ENCODE data around the gene C4orf33. TPM values are rescaled to one million over a fixed set of nuclear protein-coding genes. Genes with fewer than 3 reads are reported as not detected.
"Not testable (repeated sequence)": the region's sequence is repeated elsewhere in the genome, so short reads cannot be mapped to it uniquely, and the experiment has no call there.

Gene C4orf33, protein sequence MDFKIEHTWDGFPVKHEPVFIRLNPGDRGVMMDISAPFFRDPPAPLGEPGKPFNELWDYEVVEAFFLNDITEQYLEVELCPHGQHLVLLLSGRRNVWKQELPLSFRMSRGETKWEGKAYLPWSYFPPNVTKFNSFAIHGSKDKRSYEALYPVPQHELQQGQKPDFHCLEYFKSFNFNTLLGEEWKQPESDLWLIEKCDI
- polyA plus RNA-seq (ENCODE audit: insufficient read length), result 5.8 TPM

DNA sequence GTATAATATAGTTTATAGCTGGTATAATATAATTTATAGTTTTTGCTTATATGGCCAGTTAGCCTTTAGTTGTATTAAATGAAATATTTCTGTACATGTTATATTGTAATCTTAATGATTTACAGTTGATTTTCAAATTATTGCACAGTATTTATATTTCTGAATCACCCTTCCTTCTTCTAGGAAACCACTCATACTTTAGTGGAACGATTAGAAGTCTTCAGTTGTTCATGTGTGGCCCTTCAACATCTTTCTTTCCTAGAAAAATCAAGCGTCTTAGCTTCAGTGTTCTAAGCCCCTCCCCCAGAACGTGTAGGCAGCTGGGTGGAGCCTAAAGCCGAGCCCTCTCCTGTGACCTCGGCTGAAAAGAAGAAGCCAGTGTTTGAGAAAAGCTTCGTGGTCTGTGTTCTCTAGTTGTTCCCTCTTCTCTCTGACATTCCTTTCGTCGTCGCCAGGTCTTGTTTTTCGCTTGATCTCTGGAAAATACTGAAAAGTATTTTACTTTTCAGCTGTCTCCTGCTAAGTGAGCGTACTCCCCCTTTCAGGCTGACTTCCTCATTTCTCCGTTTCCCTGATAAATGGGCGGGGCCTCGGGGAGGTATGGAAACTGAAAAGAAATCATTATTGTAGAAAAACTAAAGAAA is at the start of gene C4orf33:
Gene C4orf33, plus strand, starts transcription at position 342 of the 644 bp plus-strand sequence. CDS start 6,459 bp downstream, outside the sequence.
- peak; percentile 80 for DNase-seq

DNA sequence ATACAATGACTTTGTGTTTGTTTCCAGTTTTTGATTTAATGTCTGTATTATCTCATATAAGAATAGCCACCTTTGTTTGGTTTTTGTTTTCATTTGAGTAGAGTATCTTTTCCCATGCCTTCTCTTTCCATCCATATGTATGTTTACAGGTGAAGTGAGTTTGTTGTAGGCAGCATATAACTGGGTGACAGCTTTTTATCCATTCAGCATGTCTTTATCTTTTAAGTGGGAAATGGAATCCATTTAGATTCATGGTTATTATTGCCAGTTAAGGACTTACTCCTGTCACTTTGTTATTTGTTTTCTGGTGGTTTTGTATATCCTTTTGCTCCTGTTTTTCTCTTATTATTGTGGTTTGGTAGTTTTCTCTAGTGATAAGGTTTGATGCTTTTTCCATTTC is 36.9 kb upstream of the C4orf33 start:
- DNase-seq, result no peak

DNA sequence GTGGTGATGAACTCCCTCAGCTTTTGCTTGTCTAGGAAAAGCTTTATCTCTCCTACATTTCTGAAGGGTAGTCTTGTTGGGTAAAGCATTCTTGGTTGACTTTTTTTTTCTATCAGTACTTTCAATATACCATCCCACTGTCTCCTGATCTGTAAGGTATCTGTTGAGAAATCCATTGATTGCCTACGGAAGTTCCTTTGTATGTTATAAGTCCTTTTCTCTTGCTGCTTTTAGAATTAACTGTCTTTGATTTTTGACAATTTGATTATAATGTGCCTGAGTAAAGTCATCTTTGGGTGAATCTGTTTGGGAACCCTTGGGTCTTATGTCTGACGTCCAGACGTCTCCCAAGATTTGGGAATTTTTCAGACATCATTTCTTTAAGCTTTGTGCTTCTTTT is 33.4 kb upstream of the C4orf33 start:
- DNase-seq, result no peak

DNA sequence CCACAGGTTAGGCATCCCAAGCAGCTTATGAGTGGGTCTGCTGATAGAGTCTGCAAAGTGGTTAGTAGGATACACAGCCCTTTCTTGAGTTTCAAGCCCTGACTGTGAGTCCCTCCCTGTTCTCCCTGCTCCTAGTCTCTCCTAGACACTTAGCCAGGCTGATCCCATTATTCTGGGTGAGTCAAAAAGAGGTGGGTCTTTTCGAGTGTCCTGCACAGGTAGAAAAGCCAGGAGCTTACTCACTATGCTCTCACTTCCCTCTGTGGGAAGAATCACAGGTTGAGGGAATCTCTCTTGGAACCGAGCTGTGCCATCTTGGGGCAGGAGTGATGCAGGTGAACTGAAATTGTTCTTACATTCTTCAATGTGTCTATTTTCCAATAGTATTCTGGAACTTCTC is 32.3 kb upstream of the C4orf33 start:
- no peak for DNase-seq

DNA sequence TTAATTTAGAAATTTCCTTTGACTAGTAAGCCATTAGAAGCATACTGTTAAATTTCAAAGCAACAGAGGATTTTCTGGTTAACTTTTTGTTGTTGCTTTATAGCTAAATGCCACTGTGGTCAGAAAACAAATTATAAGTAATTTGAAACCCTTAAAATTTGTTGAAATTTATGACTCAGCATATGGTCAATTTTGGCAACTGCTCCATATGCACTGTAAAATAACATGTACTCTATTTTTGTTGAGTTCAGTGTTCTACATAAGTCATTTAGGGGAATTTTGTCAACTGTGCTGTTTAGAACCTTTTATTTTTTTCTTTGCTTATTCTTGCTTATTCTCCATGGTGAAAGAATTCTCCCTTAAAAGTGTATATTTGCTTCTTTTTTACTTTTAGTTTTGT is 31.2 kb upstream of the C4orf33 start:
- DNase-seq, result no peak

DNA sequence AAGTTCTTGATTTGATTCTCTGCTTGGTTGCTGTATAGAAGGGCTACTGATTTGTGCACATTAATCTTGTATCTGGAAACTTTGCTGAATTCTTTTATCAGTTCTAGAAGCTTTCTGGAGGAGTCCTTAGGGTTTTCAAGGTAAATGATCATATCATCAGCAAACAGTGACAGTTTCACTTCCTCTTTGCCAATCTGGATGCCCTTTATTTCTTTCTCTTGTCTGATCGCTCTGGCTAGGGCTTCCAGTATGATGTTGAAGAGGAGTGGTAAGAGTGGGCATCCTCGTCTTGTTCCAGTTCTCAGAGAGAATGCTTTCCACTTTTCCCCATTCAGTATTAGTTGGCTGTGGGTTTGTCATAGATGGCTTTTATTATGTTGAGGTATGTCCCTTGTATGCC is 26.4 kb upstream of the C4orf33 start:
- DNase-seq, result not testable (repeated sequence)

DNA sequence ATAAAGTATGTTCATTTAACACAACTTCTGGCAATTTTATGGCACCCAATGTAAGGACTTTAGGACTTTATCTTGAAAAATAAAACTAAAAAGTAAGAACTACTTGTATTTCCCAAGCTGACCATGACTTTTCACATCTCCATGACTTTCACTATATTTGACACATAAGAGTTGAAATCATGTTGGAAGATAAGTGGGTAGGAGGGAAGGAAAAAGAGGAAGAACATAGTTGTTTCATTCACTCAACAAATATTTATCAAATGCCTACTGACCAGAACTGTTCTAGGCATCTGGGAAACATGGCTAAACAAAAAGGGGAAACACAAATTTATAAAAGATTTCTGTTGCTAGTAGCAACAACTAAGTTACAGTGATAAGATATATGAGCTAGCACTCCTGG is 18.6 kb upstream of the C4orf33 start:
- no peak for DNase-seq

DNA sequence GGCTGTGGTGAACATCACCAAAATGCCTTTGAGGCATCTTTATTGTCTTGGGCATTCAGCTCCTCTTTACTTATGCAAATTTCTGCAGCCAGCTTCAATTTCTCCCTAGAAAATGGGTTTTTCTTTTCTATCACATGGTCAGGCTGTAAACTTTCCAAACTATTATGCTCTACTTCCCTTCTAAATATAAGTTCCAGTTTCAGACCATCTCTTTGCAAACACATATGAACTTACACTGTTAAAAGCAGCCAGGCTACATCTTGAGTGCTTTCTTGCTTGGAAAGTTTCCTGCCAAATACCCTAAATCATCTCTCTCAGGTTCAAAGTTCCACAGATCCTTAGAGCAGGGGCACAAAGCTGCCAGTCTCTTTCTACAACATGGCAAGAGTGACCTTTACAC is 15.8 kb upstream of the C4orf33 start:
- DNase-seq, result no peak

DNA sequence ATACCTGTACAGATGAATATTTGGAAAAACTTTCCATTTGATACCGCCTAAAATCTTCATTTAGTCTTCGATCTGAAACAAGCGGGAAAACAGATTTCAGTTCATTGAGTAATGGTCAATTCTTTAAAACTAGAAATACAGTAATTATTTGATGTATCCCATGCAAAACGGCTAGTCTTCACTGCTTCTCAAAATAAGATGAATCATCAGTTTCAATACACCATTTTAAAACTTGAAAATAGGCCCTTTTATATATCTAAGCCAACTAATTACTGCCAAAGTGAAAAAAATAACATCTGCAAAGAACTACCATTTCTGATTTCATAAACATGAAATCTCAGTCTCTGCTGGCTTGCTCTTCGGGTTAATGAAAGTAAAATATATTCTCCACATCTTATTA is 13.7 kb upstream of the C4orf33 start:
- no peak for DNase-seq

DNA sequence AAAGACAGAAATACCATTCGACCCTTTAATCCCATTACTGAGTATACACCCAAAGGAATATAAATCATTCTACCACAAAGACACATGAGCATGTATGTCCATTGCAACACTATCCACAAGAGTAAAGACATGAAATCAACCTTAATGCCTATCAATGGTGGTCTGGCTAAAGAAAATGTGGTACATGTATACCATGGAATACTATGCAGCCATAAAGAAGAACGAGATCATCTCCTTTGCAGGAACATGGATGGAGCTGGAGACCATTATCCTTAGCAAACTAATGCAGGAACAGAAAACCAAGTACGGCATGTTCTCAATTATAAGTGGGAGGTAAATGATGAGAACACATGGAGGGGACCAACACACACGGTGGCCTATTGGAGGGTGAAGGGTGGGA is 10.5 kb upstream of the C4orf33 start:
- DNase-seq, result no peak

DNA sequence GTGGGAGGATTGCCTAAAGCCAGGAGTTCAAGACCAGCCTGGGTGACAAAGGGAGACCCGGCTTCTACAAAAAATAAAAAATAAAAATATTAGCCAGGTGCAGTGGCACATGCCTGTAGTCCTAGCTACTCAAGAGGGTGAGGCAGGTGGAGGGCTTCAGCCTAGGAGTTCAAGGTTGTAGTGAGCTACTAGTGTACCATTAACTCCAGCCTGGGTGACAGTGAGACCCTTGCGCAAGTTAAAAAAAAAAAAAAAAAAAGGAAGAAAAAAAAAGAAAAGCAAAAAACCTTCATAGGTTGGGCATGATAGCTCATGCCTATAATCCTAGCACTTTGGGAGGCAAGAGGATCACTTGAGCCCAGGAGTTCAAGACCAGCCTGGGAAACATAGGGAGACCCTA is 8.4 kb upstream of the C4orf33 start:
- no peak for DNase-seq

DNA sequence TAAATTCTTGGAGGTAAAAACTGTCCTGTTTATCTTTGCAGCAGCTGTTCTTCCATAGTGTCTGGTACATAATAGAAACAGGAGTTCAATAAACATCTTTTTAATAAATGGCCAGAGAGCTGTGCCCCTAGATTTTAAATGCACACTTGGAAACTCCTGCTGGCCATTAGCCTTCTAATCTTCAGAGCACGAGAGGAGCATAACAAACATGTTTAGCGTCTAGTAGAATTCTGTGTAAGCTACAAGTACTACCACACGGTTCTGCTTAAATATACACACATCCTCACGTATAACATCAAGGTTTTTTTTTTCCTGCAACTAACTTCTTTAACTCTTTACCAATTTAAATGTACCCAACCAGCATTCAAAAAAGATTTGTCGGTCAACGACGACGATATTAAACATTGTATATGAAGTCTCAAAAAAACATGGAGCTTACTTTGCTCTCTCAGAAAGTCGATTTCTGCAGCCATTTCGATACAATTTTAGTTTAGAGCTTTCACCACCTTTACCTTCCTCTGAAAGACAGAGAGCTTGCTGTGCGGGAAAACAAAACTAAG is 3.2 kb upstream of the C4orf33 start:
- DNase-seq, result peak; percentile 41

DNA sequence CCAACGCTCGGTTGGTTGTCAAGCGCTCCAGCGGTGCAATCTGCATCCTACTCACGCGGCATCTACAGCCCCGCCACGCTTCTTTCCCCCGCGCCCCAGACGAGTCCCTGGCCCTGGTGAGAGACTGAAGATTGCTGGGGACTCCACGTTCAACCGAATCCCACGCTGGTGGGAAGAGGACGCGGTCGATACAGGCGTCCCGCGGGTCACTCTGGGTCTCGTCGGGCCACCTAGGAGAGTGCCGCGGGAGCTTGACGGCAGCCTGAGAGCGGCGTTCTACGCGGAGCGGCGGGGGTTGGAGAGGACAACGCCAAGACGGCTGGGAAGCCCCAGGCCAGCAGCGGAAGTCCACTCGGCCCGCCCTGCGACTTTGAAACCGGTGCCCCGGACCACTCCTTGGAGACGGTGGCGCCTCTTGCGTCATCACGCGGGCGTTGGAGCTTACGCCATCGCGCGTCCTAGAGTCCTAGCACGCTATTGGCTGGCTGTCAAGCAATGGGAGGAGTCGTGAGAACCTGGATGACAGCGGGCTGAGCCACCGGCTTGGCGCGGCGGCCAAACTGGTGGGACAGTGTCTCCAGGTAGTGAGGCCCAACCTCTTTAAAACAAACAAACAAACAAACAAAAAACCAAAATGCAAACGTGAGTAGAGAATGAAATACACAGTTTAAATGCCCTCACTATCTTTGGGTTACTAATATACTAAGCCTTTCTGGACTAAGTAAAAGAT is 2.6 kb upstream of the C4orf33 start, which contains the start of gene SCLT1:
Gene SCLT1, minus strand, starts transcription at position 349 of the 730 bp plus-strand sequence. CDS start 436 bp downstream, outside the sequence.
- peak; percentile 99 for DNase-seq

DNA sequence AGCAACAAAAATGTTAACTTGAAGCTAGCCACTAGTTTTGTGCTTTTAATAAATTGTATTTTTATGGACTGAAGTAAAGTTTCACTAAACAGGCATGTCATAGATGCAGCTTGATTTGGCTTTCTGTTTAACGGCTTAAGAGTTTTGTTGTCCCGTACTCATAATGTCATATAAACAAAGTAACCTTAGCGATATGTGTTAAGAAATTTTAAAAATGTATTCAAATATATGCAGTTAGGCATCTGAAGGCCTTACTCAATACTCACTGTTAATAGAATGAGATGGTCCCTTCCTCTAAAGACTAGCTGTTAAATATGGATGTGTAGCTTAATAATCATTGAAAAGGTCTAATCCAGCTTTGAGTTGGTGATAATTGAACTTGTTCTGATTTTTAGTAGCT is 1.6 kb upstream of the C4orf33 start:
- no peak for DNase-seq

DNA sequence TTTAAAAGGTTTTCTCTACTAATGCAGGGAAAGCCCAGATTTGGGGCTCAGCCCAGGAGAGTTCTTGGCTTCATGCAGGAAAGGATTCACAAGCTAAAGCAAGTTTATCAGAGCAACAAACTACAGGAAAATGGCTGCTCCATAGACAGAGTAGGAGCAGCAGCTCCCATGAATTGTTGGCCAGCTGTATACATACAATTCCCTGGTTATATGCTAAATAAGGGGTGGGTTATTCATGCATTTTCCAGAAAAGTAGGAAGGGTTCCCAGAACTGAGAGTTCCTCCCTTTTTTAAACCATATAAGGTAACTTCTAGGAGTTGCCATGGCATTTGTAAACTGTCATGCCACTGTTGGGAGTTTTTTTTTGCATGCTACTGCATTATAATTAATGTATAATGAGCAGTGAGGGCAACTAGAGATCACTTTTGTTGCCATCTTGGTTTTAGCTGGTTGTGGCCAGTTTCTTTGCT is 2.6 kb downstream of the C4orf33 start:
- no peak for DNase-seq

DNA sequence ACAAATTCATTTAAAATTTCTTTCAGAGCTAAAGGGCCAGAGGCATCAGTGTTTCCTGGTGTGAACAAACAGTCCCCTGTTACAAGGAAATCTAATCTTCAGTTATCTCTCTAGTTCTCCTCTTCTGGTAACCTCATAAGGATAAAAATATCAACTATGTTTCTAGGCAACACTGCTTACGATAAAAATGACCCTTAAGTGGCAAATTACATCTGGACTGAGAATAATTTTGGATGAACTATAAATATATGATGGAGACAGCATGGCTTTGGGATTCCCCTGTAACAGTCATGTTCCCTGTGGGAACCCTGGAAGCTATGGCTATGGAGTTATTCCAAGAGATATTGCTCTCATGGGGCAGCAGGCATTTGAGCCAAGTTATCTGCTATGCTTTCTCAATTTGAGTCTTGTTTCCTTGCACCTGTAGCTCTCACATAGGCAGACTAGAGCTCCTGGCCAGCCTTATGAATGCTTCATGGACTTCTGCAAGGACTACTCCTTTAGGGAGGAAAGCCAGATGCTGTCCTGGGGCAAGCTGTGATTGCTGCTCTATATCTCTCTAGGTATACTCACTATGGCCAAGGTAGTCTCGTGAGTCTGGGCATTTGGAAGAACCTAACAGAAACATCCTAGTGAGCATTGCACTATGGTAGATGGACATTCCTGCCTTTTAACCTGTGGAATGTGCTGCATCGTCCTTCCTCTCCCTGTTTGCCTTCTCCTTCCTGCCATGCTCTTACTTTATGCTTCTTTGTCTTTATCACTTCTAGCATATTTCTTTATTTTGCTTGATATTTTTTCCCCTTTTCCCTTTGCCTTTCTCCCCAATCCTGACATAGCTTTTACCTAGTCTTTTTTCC is 14.2 kb downstream of the C4orf33 start:
- DNase-seq, result no peak

DNA sequence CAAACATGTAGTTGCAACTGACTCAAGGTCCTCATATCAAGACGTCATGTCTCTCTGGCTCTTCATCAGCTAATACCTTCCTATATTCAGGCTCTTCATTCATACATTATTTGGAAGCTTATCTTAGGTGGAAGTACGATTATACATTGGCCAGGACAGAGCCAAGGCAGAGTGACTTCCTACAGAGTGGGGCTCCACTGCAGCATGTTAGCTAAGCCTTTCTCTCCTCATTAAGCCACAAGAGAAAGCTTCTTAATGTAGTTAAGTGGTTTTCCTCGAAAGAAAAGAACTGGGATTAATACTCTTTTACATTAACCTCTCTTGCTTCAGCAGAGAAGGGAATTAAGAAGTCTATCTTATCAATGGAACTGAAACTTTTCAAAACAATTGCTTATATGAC is 15.0 kb downstream of the C4orf33 start:
- no peak for DNase-seq

DNA sequence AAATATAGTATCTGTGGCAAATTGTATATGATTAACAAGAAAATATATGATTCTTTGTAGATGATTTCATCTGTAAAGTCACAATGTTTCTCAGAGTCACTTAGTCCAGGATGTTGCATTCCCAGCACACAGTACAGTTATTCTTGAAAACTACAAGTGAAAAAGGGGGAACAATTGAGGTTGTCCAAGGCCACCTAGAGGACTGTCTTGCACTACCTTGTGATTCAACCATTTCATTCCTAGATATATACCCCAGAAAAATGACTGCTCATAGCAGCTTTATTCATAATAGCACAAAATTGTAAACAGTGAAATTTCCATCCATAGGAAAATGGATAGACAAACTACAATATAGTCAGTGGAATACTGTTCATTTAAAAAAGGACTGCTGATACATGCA is 16.0 kb downstream of the C4orf33 start:
- DNase-seq, result no peak

DNA sequence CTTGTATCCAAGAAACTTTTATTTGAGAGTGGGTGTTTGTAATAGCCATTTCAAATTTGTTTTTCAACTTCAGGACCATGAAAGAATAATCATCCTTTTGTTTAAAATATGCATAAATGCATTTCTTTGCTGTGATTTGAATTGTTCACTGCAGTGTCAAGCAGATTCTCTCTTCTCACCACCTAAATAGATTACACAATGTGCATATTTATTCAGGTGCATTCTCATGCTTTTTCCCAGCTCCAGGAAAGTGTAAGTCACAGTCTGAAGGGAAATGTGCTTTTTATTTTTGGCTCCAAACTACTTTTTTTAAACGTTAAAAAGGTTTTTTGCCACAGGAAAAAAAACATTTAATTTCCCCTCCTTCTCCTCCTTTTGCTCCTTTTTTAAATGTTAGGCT is 17.5 kb downstream of the C4orf33 start:
- no peak for DNase-seq

DNA sequence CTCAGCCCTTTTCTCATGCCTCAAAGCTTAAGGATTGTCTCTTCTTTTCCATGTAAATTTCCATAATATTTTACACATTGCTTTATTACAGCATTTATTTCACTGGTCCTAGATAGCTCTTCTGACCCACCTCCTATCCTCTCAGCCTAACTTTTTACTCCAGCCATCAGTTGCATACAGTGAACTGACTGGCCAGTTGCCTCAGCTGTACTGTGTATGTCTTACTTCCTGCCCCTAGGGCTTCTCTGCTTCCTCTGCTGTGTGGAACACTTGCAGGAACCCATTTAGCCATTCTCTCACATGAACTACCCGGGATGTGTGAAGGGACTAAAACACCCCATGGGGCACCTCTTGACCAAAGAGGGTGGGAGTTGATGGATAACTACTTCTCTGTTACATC is 18.0 kb downstream of the C4orf33 start:
- DNase-seq, result no peak

DNA sequence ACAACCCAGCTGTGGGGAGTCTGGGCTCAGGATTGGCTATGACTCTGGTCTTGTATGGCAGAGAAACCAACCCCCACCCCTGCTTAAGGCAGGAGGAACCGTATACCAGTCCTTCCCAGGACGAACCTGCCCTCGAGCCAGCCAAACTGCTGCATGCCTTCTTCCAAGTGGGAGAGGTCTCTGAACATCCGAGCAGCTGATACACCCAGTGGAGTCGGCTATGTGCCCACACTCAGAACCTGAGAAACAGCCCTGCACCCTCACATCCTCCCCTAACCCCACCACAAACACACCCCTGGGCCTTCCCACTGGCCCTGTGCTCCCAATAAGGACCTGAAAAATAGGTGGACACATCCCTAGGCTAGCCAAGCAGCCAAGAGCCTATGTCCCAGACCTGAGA is 21.8 kb downstream of the C4orf33 start:
- DNase-seq, result no peak

DNA sequence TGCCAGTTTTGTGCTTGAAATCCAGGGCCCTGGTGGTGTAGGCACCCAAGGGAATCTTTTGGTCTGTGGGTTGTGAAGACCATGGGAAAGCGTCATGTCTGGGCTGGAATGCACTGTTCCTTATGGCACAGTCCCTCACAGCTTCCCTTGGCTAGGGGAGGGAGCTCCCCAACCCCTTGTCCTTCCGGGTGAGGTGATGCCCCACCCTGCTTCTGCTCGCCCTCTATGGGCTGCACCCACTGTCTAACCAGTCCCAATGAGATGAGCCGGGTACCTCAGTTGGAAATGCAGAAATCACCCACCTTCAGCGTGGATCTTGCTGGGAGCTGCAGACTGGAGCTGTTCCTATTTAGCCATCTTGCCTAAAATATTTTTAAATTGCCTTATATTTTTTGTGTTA is 30.7 kb downstream of the C4orf33 start:
- not testable (repeated sequence) for DNase-seq

All from hindlimb muscle (tissue), 1 donor.